GM12878 (cell line): ENCODE measurements around the gene FEN1. TPM values are rescaled to one million over a fixed set of nuclear protein-coding genes. Genes with fewer than 3 reads are reported as not detected.

Source experiments
- BACH1 ChIP-seq: fragments of 450-650 bp; IDR thresholded peaks from 2 replicates; pipeline ENCODE4 v1.6.1; 2017; ENCODE audit warnings: mild to moderate bottlenecking, borderline replicate concordance
- BHLHE40 ChIP-seq, 2 experiments: fragments of 450-650 bp in 1 of 2; IDR thresholded peaks; 2 replicates each; pipeline ENCODE4 v1.6.1; 2011 to 2017; ENCODE audit warnings: low read depth in 2 of 2, borderline replicate concordance in 1 of 2, improper control_type of control experiment in 1 of 2, low read length in 1 of 2, mild to moderate bottlenecking in 1 of 2
- CHD2 ChIP-seq: IDR thresholded peaks from 2 replicates; pipeline ENCODE4 v1.6.1; 2011; ENCODE audit warnings: low read depth, low read length, improper control_type of control experiment, borderline replicate concordance
- DPF2 ChIP-seq: fragments of 450-650 bp; IDR thresholded peaks from 2 replicates; pipeline ENCODE4 v1.6.1; 2017; ENCODE audit warnings: mild to moderate bottlenecking
- EED ChIP-seq: sonication (generic); IDR thresholded peaks from 2 replicates; pipeline ENCODE4 v1.6.1; 2016; ENCODE audit warnings: antibody characterized with exemption, low read depth
- EGR1 ChIP-seq, 2 experiments: IDR thresholded peaks; 1 replicate in 1 of 2; 2 replicates in 1 of 2; pipeline ENCODE4 v1.6.1; 2011 to 2012; ENCODE audit warnings: low read depth in 2 of 2, low read length in 2 of 2, borderline replicate concordance in 1 of 2, mild to moderate bottlenecking in 1 of 2, moderate library complexity in 1 of 2
- HCFC1 ChIP-seq: fragments of 150-350 bp; IDR thresholded peaks from 2 replicates; pipeline ENCODE4 v1.6.1; 2014; ENCODE audit warnings: low read length
- HDAC2 ChIP-seq: fragments of 200-600 bp; sonication (generic); IDR thresholded peaks from 2 replicates; pipeline ENCODE4 v1.6.1; 2017
- IKZF1 ChIP-seq: fragments of 450-650 bp; conservative IDR thresholded peaks from 2 replicates; pipeline ENCODE4 v1.6.1; 2017; ENCODE audit warnings: antibody characterized with exemption, mild to moderate bottlenecking
- IKZF2 ChIP-seq, 2 experiments: fragments of 450-650 bp; IDR thresholded peaks; 2 replicates each; pipeline ENCODE4 v1.6.1; 2017; ENCODE audit warnings: mild to moderate bottlenecking in 2 of 2, moderate library complexity in 2 of 2
- JUND ChIP-seq: IDR thresholded peaks from 2 replicates; pipeline ENCODE4 v1.6.1; 2012; ENCODE audit warnings: low read depth, mild to moderate bottlenecking, low read length, improper control_type of control experiment, moderate library complexity
- MTA2 ChIP-seq: fragments of 450-650 bp; IDR thresholded peaks from 2 replicates; pipeline ENCODE4 v1.6.1; 2016; ENCODE audit warnings: low read depth, mild to moderate bottlenecking, moderate library complexity
- NBN ChIP-seq: fragments of 450-650 bp; IDR thresholded peaks from 2 replicates; pipeline ENCODE4 v1.6.1; 2016
- NFIC ChIP-seq: IDR thresholded peaks from 2 replicates; pipeline ENCODE4 v1.6.1; 2012; ENCODE audit warnings: low read depth, mild to moderate bottlenecking, inconsistent platforms, low read length, moderate library complexity
- NR2C1 ChIP-seq: fragments of 450-650 bp; IDR thresholded peaks from 2 replicates; pipeline ENCODE4 v1.6.1; 2017; ENCODE audit warnings: antibody characterized with exemption, mild to moderate bottlenecking, moderate library complexity
- PBX3 ChIP-seq: IDR thresholded peaks from 2 replicates; pipeline ENCODE4 v1.6.1; 2011; ENCODE audit warnings: mild to moderate bottlenecking, low read depth, low read length, moderate library complexity; ENCODE audit not compliant: insufficient replicate concordance
- RB1 ChIP-seq: fragments of 450-650 bp; formaldehyde crosslinking; IDR thresholded peaks from 2 replicates; pipeline ENCODE4 v1.6.1; 2017; ENCODE audit warnings: mild to moderate bottlenecking, borderline replicate concordance
- RELA ChIP-seq: fragments of 450-650 bp; IDR thresholded peaks from 2 replicates; pipeline ENCODE4 v1.8.0; 2014; ENCODE audit warnings: borderline replicate concordance; ENCODE audit not compliant: partially characterized antibody
- RFX5 ChIP-seq: IDR thresholded peaks from 2 replicates; pipeline ENCODE4 v1.6.1; 2011; ENCODE audit warnings: low read depth, low read length, improper control_type of control experiment
- SP1 ChIP-seq: IDR thresholded peaks from one replicate; pipeline ENCODE4 v1.6.1; 2011; ENCODE audit warnings: low read depth, low read length
- TAF1 ChIP-seq: IDR thresholded peaks from 2 replicates; pipeline ENCODE4 v1.6.1; 2011; ENCODE audit warnings: mild to moderate bottlenecking, low read depth, low read length, borderline replicate concordance
- TCF3 ChIP-seq: IDR thresholded peaks from 2 replicates; pipeline ENCODE4 v1.6.1; 2012; ENCODE audit warnings: low read depth, mild to moderate bottlenecking, low read length, borderline replicate concordance; ENCODE audit not compliant: insufficient read depth
- YBX1 ChIP-seq: fragments of 450-650 bp; IDR thresholded peaks from 2 replicates; pipeline ENCODE4 v1.6.1; 2016; ENCODE audit warnings: antibody characterized with exemption
- ZSCAN29 ChIP-seq: fragments of 450-650 bp; IDR thresholded peaks from 2 replicates; pipeline ENCODE4 v1.6.1; 2017; ENCODE audit warnings: mild to moderate bottlenecking, moderate library complexity
- polyA plus RNA-seq, 11 experiments: library from polyadenylated mRNA; depleted of rRNA in 4 of 11; unstranded in 6 of 11; stranded (reverse) in 5 of 11; fragments of >200 nt; fragmentation: Nextera tagmentation in 4 of 11; fragmentation: Illumina TruSeq in 1 of 11; extraction: Ambion mirVana in 4 of 11; extraction: Trizol in 1 of 11; gene quantifications; 1 replicate in 1 of 11; 2 replicates in 10 of 11; pipeline versions ENCODE4 v1.2.1 to v1.2.3, GENCODE V29; 2011 to 2016; ENCODE audit warnings: inconsistent platforms in 2 of 11, missing spikeins in 2 of 11, low read depth in 1 of 11
- total RNA-seq, 4 experiments: library from RNA; depleted of rRNA in 3 of 4; stranded (reverse); fragments of >200 nt in 3 of 4; fragmentation: Illumina TruSeq in 1 of 4; extraction: Trizol in 1 of 4; gene quantifications; 2 replicates each; pipeline versions ENCODE4 v1.2.1 to v1.2.3, GENCODE V29; 2013 to 2021
- TF ChIP-seq, protein P1 (sequence below): fragments of 450-650 bp; conservative IDR thresholded peaks from 2 replicates; pipeline ENCODE4 v1.6.1; 2017; ENCODE audit warnings: mild to moderate bottlenecking, moderate library complexity

FEN1 gene
- total and polyA plus RNA-seq, 10 of the 15 experiments (the other 5 are each of a cell fraction or from before 2014, with no cell fraction given), result 54.8 to 282 (median 125) TPM

GRCh38 chr11:61756452-61757212 lies 36.1 kb upstream of the FEN1 start (continued):
- TF ChIP-seq NFIC, result no peak
- TF ChIP-seq EGR1 (IDR thresholded peaks at IDR 0.05; ENCODE audit: borderline replicate concordance in 1 of 2, low read depth in 2 of 2, low read length in 2 of 2), result peak in 1 of 2 experiments; percentile 87; a peak in 2 of 3 replicates
- TF ChIP-seq IKZF1, result peak; percentile 97
- TF ChIP-seq IKZF2 (IDR thresholded peaks at IDR 0.05), result peak; percentile 63 to 86; a peak in 3 of 4 replicates
- TF ChIP-seq DPF2, result peak; percentile 97
- peak; percentile 14; the same call in 1 of the 2 replicates for TF ChIP-seq HCFC1
- no peak for TF ChIP-seq HDAC2
- TF ChIP-seq TCF3, result no peak
- no peak for TF ChIP-seq TAF1
- TF ChIP-seq ZSCAN29, result no peak
- TF ChIP-seq RELA, result peak; percentile 95
- peak; percentile 35 to 42; a peak in 3 of 4 replicates for TF ChIP-seq BHLHE40 (IDR thresholded peaks at IDR 0.05; ENCODE audit: borderline replicate concordance in 1 of 2, low read depth in 2 of 2, low read length in 1 of 2)
- peak; percentile 47; the same call in 1 of the 2 replicates for TF ChIP-seq BACH1
- TF ChIP-seq YBX1, result peak; percentile 98
- peak; percentile 85 for TF ChIP-seq NR2C1
- no peak for TF ChIP-seq EED
- peak; percentile 99 for TF ChIP-seq MTA2
- peak; percentile 68 for TF ChIP-seq JUND
- TF ChIP-seq RB1, result peak; percentile 96; the same call in 1 of the 2 replicates
- TF ChIP-seq RFX5, result peak; percentile 73
- TF ChIP-seq, protein P1, sequence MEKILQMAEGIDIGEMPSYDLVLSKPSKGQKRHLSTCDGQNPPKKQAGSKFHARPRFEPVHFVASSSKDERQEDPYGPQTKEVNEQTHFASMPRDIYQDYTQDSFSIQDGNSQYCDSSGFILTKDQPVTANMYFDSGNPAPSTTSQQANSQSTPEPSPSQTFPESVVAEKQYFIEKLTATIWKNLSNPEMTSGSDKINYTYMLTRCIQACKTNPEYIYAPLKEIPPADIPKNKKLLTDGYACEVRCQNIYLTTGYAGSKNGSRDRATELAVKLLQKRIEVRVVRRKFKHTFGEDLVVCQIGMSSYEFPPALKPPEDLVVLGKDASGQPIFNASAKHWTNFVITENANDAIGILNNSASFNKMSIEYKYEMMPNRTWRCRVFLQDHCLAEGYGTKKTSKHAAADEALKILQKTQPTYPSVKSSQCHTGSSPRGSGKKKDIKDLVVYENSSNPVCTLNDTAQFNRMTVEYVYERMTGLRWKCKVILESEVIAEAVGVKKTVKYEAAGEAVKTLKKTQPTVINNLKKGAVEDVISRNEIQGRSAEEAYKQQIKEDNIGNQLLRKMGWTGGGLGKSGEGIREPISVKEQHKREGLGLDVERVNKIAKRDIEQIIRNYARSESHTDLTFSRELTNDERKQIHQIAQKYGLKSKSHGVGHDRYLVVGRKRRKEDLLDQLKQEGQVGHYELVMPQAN, result no peak; the same call in 1 of the 2 replicates
- TF ChIP-seq SP1, result peak; percentile 28
- peak; percentile 83 for TF ChIP-seq CHD2
- no peak for TF ChIP-seq PBX3
- peak; percentile 96 for TF ChIP-seq NBN
